GM18951 (cell line): ENCODE data around the gene SLC39A7.

ENCODE experiments used
- POLR2A ChIP-seq: IDR thresholded peaks from 4 replicates; pipeline ENCODE4 v1.6.1; 2011; ENCODE audit warnings: mild to moderate bottlenecking; ENCODE audit not compliant: insufficient read length, insufficient read depth; ENCODE audit errors: extremely low read depth
- in situ Hi-C: fragments of 300-500 bp; cut with MboI; formaldehyde crosslinking; loops from one replicate; pipeline ENCODE4 v1.12.0; 2022; ENCODE audit warnings: low sequenced_read_pairs, mixed read lengths, inconsistent platforms; ENCODE audit not compliant: unreplicated experiment

Gene SLC39A7

GRCh38 chr6:33200219-33201146, at the start of gene SLC39A7, which contains the start of gene RXRB:
Gene SLC39A7, plus strand, starts transcription at chr6:33200867. Its CDS starts 379 bp downstream, at chr6:33201246.
Gene RXRB, minus strand, starts transcription at chr6:33200665. Its CDS starts 189 bp downstream, at chr6:33200476.
- in situ Hi-C loops = no loop called here
- TF ChIP-seq POLR2A = peak; percentile 89

GRCh38 chr6:33151050-33151449, 49.6 kb upstream of the SLC39A7 start:
- in situ Hi-C loops = no loop called here
- TF ChIP-seq POLR2A = no peak

- in situ Hi-C loops = no loop called here
- TF ChIP-seq POLR2A = no peak
These were observed 46.3 kb upstream of the SLC39A7 start for GRCh38 chr6:33154349-33154748.

GRCh38 chr6:33156561-33156960, 44.1 kb upstream of the SLC39A7 start:
- in situ Hi-C loops = no loop called here
- no peak for TF ChIP-seq POLR2A

- TF ChIP-seq POLR2A = no peak
- in situ Hi-C loops = no loop called here
These were observed 43.7 kb upstream of the SLC39A7 start for GRCh38 chr6:33156964-33157363.

- TF ChIP-seq POLR2A = no peak
- in situ Hi-C loops = loop anchor here (5.0 kb wide), 1 partner anchor 92 kb away; no protein-coding TSS in a partner anchor
These were observed 40.6 kb upstream of the SLC39A7 start for GRCh38 chr6:33160096-33160495.

GRCh38 chr6:33160728-33161344, 39.8 kb upstream of the SLC39A7 start:
- in situ Hi-C loops = loop anchor here (5.0 kb wide), 1 partner anchor 91 kb away; no protein-coding TSS in a partner anchor
- no peak for TF ChIP-seq POLR2A

GRCh38 chr6:33161354-33162331, 39.0 kb upstream of the SLC39A7 start:
- in situ Hi-C loops = loop anchor here (5.0 kb wide), 1 partner anchor 91 kb away; no protein-coding TSS in a partner anchor
- no peak for TF ChIP-seq POLR2A

- in situ Hi-C loops = loop anchor here (5.0 kb wide), 1 partner anchor 89 kb away; no protein-coding TSS in a partner anchor
- TF ChIP-seq POLR2A = no peak
These were observed 37.1 kb upstream of the SLC39A7 start for GRCh38 chr6:33163540-33163939.

GRCh38 chr6:33164176-33164575, 36.5 kb upstream of the SLC39A7 start:
- TF ChIP-seq POLR2A = no peak
- in situ Hi-C loops = loop anchor here (5.0 kb wide), 1 partner anchor 88 kb away; no protein-coding TSS in a partner anchor

- in situ Hi-C loops = loop anchor here (5.0 kb wide), 1 partner anchor 87 kb away; no protein-coding TSS in a partner anchor
- TF ChIP-seq POLR2A = no peak
These were observed 35.8 kb upstream of the SLC39A7 start for GRCh38 chr6:33164665-33165373.
